Tibial nerve (tissue), 4 donors: ENCODE measurements around the gene RHBG. TPM values are rescaled to one million over a fixed set of nuclear protein-coding genes. Genes with fewer than 3 reads are reported as not detected.

ENCODE experiments used
- DNase-seq, 2 donors: peaks; one replicate each; pipeline ENCODE4 v3.0.0-alpha.2; 2019; ENCODE audit warnings: low spot score in 2 of 2
- H3K27ac ChIP-seq, 4 donors: fragments of 200-600 bp; sonication (generic) in 3 of 4; one replicate each; pipeline ENCODE4 v1.5.1; 2017 to 2019; ENCODE audit warnings: mild to moderate bottlenecking in 1 of 4
- H3K27me3 ChIP-seq, 2 donors: fragments of 200-600 bp; sonication (generic) in 1 of 2; one replicate each; pipeline versions ENCODE4 v1.5.1 to v1.6.0; 2017 to 2019
- H3K36me3 ChIP-seq, 3 donors: fragments of 200-600 bp; sonication (generic); one replicate each; pipeline ENCODE4 v1.5.1; 2018 to 2019
- H3K4me1 ChIP-seq, 4 donors: fragments of 200-600 bp; sonication (generic) in 3 of 4; one replicate each; pipeline ENCODE4 v1.5.1; 2017 to 2019
- H3K4me3 ChIP-seq, 4 donors: fragments of 200-600 bp; sonication (generic) in 3 of 4; one replicate each; pipeline ENCODE4 v1.5.1; 2017 to 2019; ENCODE audit warnings: mild to moderate bottlenecking in 1 of 4, moderate library complexity in 1 of 4
- H3K9me3 ChIP-seq, 4 donors: fragments of 200-600 bp; sonication (generic) in 3 of 4; one replicate each; pipeline ENCODE4 v1.5.1; 2017 to 2019
- CTCF ChIP-seq, 5 experiments: fragments of 200-600 bp in 3 of 5; fragments of 450-650 bp in 2 of 5; sonication (generic) in 3 of 5; IDR thresholded peaks; one replicate each; pipeline ENCODE4 v1.5.1; 2016 to 2019; ENCODE audit warnings: antibody characterized with exemption in 5 of 5, mild to moderate bottlenecking in 3 of 5, moderate library complexity in 2 of 5
- EP300 ChIP-seq, 2 donors: sonication (generic); formaldehyde crosslinking; IDR thresholded peaks; one replicate each; pipeline ENCODE4 v1.6.1; 2017; ENCODE audit warnings: antibody characterized with exemption in 2 of 2, mild to moderate bottlenecking in 1 of 2
- POLR2A ChIP-seq, 2 donors: fragments of 450-650 bp; IDR thresholded peaks; one replicate each; pipeline ENCODE4 v1.6.1; 2017; ENCODE audit warnings: antibody characterized with exemption in 2 of 2, mild to moderate bottlenecking in 2 of 2, moderate library complexity in 2 of 2
- WGBS, 2 donors: methylation state at CpG; one replicate each; pipeline ENCODE4 v1.1.5; 2018; 5-methylcytosine and 5-hydroxymethylcytosine counted together
- total RNA-seq, 4 donors: library from RNA; depleted of rRNA; stranded (reverse); fragments of >200 nt; gene quantifications; one replicate each; pipeline ENCODE4 v1.1.0, GENCODE V29; 2016

RHBG gene
- total RNA-seq, 4 donors from 2014 or later, result not detected

DNA sequence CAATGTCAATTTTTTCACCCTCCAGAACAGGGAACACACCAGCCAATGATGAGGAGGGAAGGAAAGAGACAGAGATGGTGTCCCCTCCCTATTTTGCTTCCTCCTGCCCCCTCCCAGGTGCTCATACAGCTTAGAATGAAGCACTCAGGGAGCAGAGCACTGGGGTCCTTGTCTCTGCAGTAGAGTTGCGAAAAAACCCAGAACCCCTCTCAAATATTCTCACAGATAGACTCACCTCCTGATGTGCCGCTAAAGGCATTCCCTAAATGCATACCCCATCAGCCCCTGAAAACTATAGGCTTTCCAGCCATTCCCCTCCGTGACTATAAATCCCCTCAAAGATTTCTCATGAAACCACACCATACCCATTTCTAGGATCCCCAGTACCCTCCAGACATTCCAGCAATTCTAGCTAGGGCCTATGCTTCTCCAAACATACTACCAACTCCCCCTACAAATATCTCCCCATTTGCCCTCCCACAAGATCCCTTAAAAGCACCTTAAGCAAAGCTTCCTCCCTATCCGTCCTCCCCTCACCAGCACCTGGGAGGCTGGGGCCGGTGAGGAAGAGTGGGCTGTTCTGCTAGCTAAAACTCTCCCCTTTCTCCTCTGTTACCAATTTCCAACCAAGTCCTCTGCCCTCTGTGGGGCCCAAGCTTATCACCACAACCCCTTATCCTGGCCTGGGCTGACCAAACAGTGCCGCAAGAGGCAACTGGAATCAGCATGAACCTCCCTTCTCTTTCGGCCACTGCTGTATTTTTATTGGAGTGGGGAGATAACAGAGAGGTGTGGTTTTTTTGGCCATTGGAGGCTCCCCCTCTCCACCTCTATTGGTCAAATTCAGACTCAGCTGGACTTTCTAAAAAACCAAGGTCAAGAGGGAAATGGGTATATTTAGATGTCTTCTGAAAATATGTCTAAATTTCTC lies 54.7 kb downstream of the RHBG start:
- 35 to 53% methylated on average over 7 of the region's 7 CpGs for WGBS, 2 donors
- H3K9me3 ChIP-seq, result no peaks in the 10 kb centered on the region
- TF ChIP-seq CTCF (IDR thresholded peaks at IDR 0.05), result no peak
- TF ChIP-seq EP300 (IDR thresholded peaks at IDR 0.05), result no peak
- TF ChIP-seq POLR2A (IDR thresholded peaks at IDR 0.05), result no peak
- H3K36me3 ChIP-seq, result no peaks in the 10 kb centered on the region
- DNase-seq, result no peak
- peaks cover 14 to 98% of the 10 kb centered on the region in 2 donors for H3K27me3 ChIP-seq
- no peak overlapping the region for H3K27ac ChIP-seq
- H3K4me3 ChIP-seq, result no peak overlapping the region
- peaks cover 0 to 24% (median 20%) of the 10 kb centered on the region in 4 donors for H3K4me1 ChIP-seq

GRCh38 chr1:156424806-156425432 lies 55.9 kb downstream of the RHBG start:
- WGBS, 2 donors, result 66 to 75% methylated on average over 10 of the region's 10 CpGs
- Histone ChIP-seq H3K36me3 (no peaks in the 10 kb centered on the region), H3K9me3 (no peaks in the 10 kb centered on the region), H3K27me3 (peaks cover 14 to 98% of the 10 kb centered on the region in 2 donors), H3K4me1 (peaks cover 0 to 22% (median 19%) of the 10 kb centered on the region in 4 donors), H3K27ac (no peak overlapping the region), H3K4me3 (no peak overlapping the region)
- TF ChIP-seq POLR2A (IDR thresholded peaks at IDR 0.05) (no peak), EP300 (IDR thresholded peaks at IDR 0.05) (no peak)
- no peak for DNase-seq

- WGBS, 2 donors, result 85 to 88% methylated on average over 7 of the region's 7 CpGs
- Histone ChIP-seq H3K36me3 (no peaks in the 10 kb centered on the region), H3K27ac (no peak overlapping the region), H3K4me3 (no peak overlapping the region), H3K27me3 (peaks cover 7 to 98% of the 10 kb centered on the region in 2 donors), H3K9me3 (no peaks in the 10 kb centered on the region), H3K4me1 (peaks cover 0 to 12% (median 9%) of the 10 kb centered on the region in 4 donors)
- DNase-seq, result no peak
- TF ChIP-seq EP300 (IDR thresholded peaks at IDR 0.05) (no peak), POLR2A (IDR thresholded peaks at IDR 0.05) (no peak), CTCF (IDR thresholded peaks at IDR 0.05) (no peak)
Measured at GRCh38 chr1:156425943-156426342, 56.9 kb downstream of the RHBG start.

GRCh38 chr1:156427957-156428356 lies 58.9 kb downstream of the RHBG start:
- peaks cover 4 to 98% of the 10 kb centered on the region in 2 donors for H3K27me3 ChIP-seq
- no peaks in the 10 kb centered on the region for H3K4me1 ChIP-seq
- H3K27ac ChIP-seq, result no peak overlapping the region
- TF ChIP-seq POLR2A (IDR thresholded peaks at IDR 0.05) (no peak), EP300 (IDR thresholded peaks at IDR 0.05) (no peak), CTCF (IDR thresholded peaks at IDR 0.05) (no peak)
- no peak for DNase-seq
- H3K4me3 ChIP-seq, result no peak overlapping the region
- WGBS, 2 donors, result 62 to 67% methylated on average over 5 of the region's 5 CpGs
- H3K36me3 ChIP-seq, result no peaks in the 10 kb centered on the region
- no peaks in the 10 kb centered on the region for H3K9me3 ChIP-seq

- TF ChIP-seq POLR2A (IDR thresholded peaks at IDR 0.05), result no peak
- no peak for TF ChIP-seq EP300 (IDR thresholded peaks at IDR 0.05)
- TF ChIP-seq CTCF (IDR thresholded peaks at IDR 0.05), result no peak
- H3K27ac ChIP-seq, result no peak overlapping the region
- H3K4me1 ChIP-seq, result no peaks in the 10 kb centered on the region
- 10 to 11% methylated on average over 4 of the region's 4 CpGs for WGBS, 2 donors
- H3K9me3 ChIP-seq, result no peaks in the 10 kb centered on the region
- DNase-seq, result no peak
- no peaks in the 10 kb centered on the region for H3K36me3 ChIP-seq
- H3K27me3 ChIP-seq, result peaks cover 5 to 98% of the 10 kb centered on the region in 2 donors
- no peak overlapping the region for H3K4me3 ChIP-seq
Measured at GRCh38 chr1:156428746-156429288, 59.8 kb downstream of the RHBG start.
